GM12872 (cell line): ENCODE data around the gene ZYG11B.

Experiments
- TF ChIP-seq, protein P1 (sequence below): IDR thresholded peaks from 3 replicates; pipeline ENCODE4 v1.5.1; 2011; ENCODE audit warnings: low read depth, mild to moderate bottlenecking, low read length, moderate library complexity; ENCODE audit not compliant: insufficient read depth

Gene ZYG11B

GRCh38 chr1:52713590-52713989, 12.7 kb upstream of the ZYG11B start:
- TF ChIP-seq, protein P1, sequence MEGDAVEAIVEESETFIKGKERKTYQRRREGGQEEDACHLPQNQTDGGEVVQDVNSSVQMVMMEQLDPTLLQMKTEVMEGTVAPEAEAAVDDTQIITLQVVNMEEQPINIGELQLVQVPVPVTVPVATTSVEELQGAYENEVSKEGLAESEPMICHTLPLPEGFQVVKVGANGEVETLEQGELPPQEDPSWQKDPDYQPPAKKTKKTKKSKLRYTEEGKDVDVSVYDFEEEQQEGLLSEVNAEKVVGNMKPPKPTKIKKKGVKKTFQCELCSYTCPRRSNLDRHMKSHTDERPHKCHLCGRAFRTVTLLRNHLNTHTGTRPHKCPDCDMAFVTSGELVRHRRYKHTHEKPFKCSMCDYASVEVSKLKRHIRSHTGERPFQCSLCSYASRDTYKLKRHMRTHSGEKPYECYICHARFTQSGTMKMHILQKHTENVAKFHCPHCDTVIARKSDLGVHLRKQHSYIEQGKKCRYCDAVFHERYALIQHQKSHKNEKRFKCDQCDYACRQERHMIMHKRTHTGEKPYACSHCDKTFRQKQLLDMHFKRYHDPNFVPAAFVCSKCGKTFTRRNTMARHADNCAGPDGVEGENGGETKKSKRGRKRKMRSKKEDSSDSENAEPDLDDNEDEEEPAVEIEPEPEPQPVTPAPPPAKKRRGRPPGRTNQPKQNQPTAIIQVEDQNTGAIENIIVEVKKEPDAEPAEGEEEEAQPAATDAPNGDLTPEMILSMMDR, result no peak

- TF ChIP-seq, protein P1, result no peak
These were observed 3.0 kb upstream of the ZYG11B start for GRCh38 chr1:52723260-52723659.

DNA sequence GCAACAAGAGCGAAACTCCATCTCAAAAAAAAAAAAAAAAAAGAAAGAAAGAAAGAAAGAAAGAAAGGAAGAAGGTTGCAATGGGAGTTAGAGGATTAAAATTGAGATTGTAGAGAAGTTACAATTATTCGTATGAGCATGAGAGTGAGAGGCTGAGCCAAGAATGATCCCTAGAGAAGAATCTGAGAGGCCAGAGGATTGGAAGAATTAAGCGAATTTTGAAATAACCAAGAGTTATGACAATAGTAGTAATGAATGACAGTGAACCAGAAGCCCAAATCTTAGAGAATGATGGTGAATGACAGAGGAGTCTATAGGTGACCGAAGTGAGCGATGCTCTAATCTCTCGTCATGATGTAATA, 369 bp upstream of the ZYG11B start:
- TF ChIP-seq, protein P1, result no peak

DNA sequence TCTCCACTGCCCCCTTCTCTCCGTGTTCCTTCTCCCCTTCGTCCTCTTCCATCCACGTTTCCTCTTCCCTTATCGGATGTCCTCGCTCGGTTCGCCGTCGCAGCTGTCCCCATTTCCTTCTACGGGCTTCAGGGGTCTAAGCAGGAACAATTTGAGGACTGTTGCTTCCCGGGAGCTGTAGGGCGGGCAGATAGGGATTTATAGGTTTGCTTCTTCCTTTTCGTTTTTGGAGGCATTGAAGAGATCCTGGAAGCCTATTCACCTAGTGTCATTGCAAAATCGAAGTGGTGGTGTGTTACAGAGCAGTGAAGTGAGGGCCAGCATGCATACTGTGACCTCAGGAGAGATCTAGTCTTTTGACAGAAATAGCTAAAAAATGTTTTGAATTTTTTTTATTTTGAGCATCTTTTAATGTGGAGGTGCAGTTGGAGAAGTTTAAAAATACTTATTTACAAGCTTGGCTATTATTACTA, 897 bp downstream of the ZYG11B start:
- TF ChIP-seq, protein P1, result no peak

GRCh38 chr1:52727956-52728656, 1.9 kb downstream of the ZYG11B start:
- TF ChIP-seq, protein P1, result no peak

DNA sequence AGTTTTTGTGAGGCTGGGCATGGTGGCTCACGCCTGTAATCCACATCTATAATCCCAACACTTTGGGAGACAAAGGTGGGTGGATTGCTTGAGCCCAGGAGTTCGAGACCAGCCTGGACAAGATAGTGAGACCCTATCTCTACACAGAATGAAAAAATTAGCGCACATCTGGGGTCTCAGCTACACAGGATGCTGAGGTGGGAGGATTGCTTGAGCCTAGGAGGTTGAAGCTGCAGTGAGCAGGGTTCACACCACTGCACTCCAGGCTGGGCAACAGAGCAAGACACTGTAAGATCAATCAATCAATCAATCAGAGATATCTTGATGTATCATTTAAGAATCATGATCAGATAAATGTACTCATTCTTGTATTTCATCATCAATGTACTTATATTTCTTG, 7.1 kb downstream of the ZYG11B start:
- TF ChIP-seq, protein P1, result no peak

DNA sequence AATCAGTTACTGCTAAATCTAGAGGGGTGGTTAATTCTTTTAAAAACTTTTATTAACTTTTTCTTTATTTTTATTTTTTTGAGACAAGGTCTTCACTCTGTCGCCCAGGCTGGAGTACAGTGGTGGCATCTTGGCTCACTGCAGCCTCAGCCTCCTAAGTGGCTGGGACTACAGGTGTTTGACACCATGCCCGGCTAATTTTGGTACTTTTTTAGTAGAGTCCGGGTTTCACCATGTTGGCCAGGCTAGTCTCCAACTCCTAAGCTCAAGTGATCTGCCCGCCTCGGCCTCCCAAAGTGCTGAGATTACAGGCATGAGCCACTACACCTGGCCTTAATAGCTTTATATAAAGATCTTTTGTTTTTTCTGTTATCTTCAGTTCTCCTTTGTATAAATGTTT, 11.9 kb downstream of the ZYG11B start:
- TF ChIP-seq, protein P1, result no peak
